Globus pallidus (tissue), 1 donor: ENCODE results near the gene MECP2.
A peak's percentile ranks its signal among the peaks of the same experiment; 100 is the strongest.
"Not testable (repeated sequence)": the region's sequence is repeated elsewhere in the genome, so short reads cannot be mapped to it uniquely, and the experiment has no call there.

ENCODE experiments used
- DNase-seq: peaks from one replicate; pipeline ENCODE4 v3.0.0-alpha.2; 2015; ENCODE audit warnings: low spot score

MECP2 gene

DNA sequence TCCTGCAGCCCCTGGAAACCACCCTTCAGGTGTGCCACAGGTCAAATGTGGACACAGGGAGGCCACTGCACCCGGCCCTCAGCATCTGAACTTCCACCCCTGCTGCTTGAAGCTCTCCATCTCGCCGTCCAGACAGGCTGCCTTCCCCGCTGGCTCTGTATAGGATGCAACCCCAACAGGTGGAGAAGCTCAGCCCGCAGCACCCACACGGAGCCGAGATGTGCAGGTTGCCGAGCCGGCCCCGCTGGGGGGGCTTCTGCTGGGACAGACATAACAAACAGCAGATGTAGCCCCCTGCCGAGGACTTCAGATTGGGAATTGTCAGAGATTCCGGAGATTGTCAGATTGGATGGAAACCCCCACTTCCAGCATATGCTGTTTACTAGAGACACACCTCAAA lies 104.4 kb downstream of the MECP2 start:
- no peak for DNase-seq

DNA sequence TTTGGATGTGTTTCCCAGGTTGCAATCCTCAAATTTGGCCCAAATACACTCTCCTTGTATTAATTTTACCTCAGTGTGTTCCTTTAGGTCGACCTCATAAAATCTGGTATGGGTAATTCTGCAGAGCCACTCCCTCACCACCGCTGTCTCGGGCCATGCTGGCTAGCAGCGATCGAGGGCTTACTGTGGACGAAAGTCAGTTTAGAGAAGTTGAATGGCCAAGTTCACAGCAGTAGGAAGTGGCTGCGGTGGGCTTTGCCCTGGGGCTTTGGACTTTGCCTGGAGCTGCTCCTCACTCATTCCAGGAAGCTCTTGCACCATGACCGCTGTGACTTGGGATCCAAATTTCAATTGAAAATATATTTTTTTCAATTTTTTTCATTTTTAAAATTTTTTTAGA lies 105.3 kb downstream of the MECP2 start:
- no peak for DNase-seq

- no peak for DNase-seq
Measured at GRCh38 chrX:153991013-153991580, 106.4 kb downstream of the MECP2 start.

GRCh38 chrX:153989973-153990655 lies 107.4 kb downstream of the MECP2 start:
- no peak for DNase-seq

GRCh38 chrX:153988493-153988892 lies 109.0 kb downstream of the MECP2 start:
- no peak for DNase-seq

DNA sequence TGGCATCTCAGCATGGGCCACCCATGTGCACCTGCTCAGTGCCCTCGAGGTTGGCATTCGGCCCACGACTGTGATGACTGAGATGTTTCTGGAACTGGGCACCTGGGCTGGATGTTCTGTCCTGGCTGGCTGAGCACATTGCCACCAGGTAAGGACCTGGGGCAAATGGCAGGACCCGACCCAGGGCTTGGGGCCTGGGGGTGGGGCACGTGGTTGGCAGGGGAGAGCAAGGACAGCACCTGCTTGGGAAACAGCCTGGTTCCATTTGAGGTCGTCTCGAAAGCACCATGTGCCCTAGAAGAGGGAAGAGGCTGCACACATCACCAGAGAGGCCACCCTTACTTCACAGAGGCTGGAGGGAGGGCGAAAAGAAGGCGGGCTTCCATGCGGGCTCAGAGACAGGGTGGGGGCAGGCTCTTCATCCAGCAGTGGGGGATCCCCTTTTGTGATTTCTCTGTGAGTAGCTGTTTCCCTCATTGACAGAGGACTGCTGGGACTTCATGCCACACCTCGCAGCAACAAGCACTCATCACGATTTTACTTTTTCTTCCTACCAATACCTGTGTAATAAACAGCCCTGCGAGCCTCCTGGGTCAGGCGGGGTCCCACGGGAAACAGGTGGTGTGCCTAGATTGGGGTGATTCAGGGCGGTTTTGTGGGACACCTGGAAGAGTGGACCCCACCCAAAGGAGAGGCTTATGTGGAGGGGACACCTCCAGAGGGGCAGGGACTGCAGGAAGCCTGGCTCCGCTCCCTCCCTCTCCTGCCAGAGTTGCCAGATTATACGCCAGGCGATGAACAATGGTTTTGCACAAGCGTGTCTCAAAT lies 113.0 kb downstream of the MECP2 start:
- DNase-seq, result no peak

GRCh38 chrX:153983321-153983801 lies 114.2 kb downstream of the MECP2 start:
- DNase-seq, result no peak

DNA sequence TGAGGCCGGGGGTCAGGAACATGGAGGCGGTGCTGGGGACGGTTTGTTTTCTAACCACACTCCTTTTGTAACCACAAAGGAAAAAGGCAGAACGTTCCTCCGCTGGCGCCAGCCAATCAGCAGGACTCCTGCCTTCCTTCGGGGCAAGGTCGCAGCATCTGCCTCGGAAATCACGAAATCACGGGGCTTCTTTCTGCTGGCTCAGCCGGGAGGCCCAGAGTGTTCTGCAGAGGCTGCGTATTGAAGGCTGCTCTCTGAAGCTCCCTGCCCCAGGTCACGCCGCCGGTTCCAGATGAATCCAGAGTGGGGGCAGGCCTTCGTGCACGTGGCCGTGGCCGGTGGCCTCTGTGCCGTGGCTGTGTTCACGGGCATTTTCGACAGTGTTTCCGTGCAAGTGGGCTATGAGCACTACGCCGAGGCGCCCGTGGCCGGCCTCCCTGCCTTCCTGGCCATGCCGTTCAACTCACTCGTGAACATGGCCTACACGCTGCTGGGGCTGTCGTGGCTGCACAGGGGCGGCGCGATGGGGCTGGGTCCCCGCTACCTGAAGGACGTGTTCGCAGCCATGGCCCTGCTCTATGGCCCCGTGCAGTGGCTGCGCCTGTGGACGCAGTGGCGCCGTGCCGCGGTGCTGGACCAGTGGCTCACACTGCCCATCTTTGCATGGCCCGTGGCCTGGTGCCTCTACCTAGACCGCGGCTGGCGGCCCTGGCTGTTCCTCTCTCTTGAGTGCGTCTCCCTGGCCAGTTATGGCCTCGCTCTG lies 115.6 kb downstream of the MECP2 start:
- peak; percentile 34 for DNase-seq

- DNase-seq, result no peak
Measured at GRCh38 chrX:153981231-153981630, 116.3 kb downstream of the MECP2 start.

- not testable (repeated sequence) for DNase-seq
Measured at GRCh38 chrX:153980394-153980793, 117.1 kb downstream of the MECP2 start.

GRCh38 chrX:153974726-153975286 lies 122.7 kb downstream of the MECP2 start:
- DNase-seq, result no peak

DNA sequence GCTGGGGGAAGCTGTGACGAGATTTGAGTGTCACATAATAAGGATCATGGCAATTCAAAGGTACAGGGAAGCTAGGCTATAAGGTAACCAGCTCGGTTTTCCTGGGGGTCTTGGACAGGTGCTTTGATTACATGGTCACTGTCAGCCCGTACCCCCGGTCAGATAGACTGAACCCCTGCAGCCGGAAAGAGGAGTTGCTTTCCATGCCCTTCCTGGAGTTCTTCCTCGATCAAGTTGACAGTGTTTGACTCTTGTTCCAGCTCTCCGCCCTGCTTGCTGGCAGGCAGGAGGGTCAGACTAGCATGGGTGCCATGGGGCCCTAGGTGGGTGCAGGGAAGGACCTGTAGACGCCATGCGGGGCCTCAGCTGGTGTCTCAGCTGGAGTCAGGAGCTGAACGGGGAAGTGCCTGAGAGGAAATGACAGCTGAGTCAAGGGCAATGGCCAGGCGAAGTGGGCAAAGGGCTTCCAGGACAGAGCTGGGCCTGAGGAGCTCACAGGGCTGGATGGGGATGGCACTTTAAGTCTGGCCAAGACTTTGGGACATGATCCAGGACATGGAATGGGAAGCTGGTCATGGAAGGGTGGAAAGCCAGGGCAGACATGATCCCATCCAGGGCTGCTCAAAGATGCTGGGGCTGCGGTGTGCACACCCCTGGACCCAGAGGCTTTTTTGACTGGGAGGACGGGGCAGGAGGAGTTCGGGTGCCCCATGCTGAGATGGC lies 123.4 kb downstream of the MECP2 start:
- no peak for DNase-seq

- DNase-seq, result no peak
Measured at GRCh38 chrX:153973127-153974002, 124.2 kb downstream of the MECP2 start.

GRCh38 chrX:153972368-153973126 lies 125.0 kb downstream of the MECP2 start, which contains the start of gene TMEM187:
Gene TMEM187, plus strand, starts transcription at chrX:153972754. Its CDS starts 9,309 bp downstream, at chrX:153982063.
- peak; percentile 78 for DNase-seq
